Kidney (tissue), 14 donors: ENCODE data around the gene PITRM1. TPM values are rescaled to one million over a fixed set of nuclear protein-coding genes. Genes with fewer than 3 reads are reported as not detected.

Experiments
- DNase-seq, 5 donors: peaks; one replicate each; pipeline ENCODE4 v3.0.0-alpha.2; 2013 to 2020
- FAIRE-seq: peaks from 2 replicates; lab custom pipeline; 2012; peaks lifted over from hg19 to GRCh38; lab: Jason Lieb, UNC
- H3K27ac ChIP-seq, 2 donors: one replicate each; pipeline ENCODE4 v1.7.0; 2013; ENCODE audit warnings: low read depth in 2 of 2, low read length in 2 of 2, inconsistent platforms in 1 of 2
- H3K27me3 ChIP-seq: one replicate; pipeline ENCODE4 v1.7.1; 2013; ENCODE audit warnings: low read length, inconsistent platforms; ENCODE audit not compliant: control insufficient read depth, insufficient read depth
- H3K36me3 ChIP-seq, 3 donors: one replicate each; pipeline versions ENCODE4 v1.7.0 to v1.7.1; 2013; ENCODE audit warnings: low read length in 3 of 3, control low read depth in 1 of 3, inconsistent platforms in 1 of 3; ENCODE audit not compliant: insufficient read depth in 3 of 3, control insufficient read depth in 2 of 3
- H3K4me1 ChIP-seq, 3 donors: one replicate each; pipeline versions ENCODE4 v1.7.0 to v1.7.1; 2013; ENCODE audit warnings: low read length in 3 of 3, inconsistent platforms in 1 of 3, low read depth in 1 of 3; ENCODE audit not compliant: control insufficient read depth in 2 of 3, insufficient read depth in 2 of 3
- H3K4me3 ChIP-seq, 3 donors: one replicate each; pipeline versions ENCODE4 v1.7.0 to v1.8.1; 2013; ENCODE audit warnings: low read length in 3 of 3, control low read depth in 1 of 3, inconsistent platforms in 1 of 3
- H3K9ac ChIP-seq, 3 donors: one replicate each; pipeline versions ENCODE4 v1.7.0 to v1.7.1; 2013; ENCODE audit warnings: low read length in 3 of 3, control low read depth in 1 of 3, inconsistent platforms in 1 of 3
- H3K9me3 ChIP-seq, 3 donors: one replicate each; pipeline versions ENCODE4 v1.7.0 to v1.7.1; 2013; ENCODE audit warnings: low read length in 3 of 3, control low read depth in 1 of 3, inconsistent platforms in 1 of 3; ENCODE audit not compliant: control insufficient read depth in 2 of 3, insufficient read depth in 1 of 3
- CTCF ChIP-seq: IDR thresholded peaks from 3 replicates; pipeline ENCODE4 v1.5.1; 2012; ENCODE audit warnings: mild to moderate bottlenecking, moderate library complexity, borderline replicate concordance; ENCODE audit not compliant: insufficient read depth; ENCODE audit errors: extremely low read depth
- intact Hi-C: fragments of 100-400 bp; cut with DNase I; formaldehyde crosslinking; loops from one replicate; pipeline ENCODE4 v1.11.1; 2022
- polyA plus RNA-seq: library from polyadenylated mRNA; stranded (reverse); fragments of 350-450 nt; fragmentation: Illumina TruSeq; extraction: RNeasy Lipid Tissue Mini Kit (QIAGEN cat#74804); gene quantifications from one replicate; pipeline ENCODE4 v1.2.3, GENCODE V29; 2014; ENCODE audit warnings: low read depth, low replicate concordance; ENCODE audit not compliant: insufficient read depth
- total RNA-seq: library from RNA; stranded (reverse); fragmentation: NEBNext Ultra II Directional; extraction: Animal tissue kit (Norgen Biotek cat#: 25700); gene quantifications from one replicate; pipeline ENCODE4 v1.2.1, GENCODE V29; 2021
- donor health status: control.
- donor health status: control.
- donor health status: control.
- donor health status: control.
- donor health status: control.
- donor health status: DM: yes; HTN: yes; CAD: no.
- donor health status: Normal renal cell carcinoma (clear cell type).

PITRM1 gene
- total and polyA plus RNA-seq, 2 donors from 2014 or later, result 28.8 to 60.7 TPM

DNA sequence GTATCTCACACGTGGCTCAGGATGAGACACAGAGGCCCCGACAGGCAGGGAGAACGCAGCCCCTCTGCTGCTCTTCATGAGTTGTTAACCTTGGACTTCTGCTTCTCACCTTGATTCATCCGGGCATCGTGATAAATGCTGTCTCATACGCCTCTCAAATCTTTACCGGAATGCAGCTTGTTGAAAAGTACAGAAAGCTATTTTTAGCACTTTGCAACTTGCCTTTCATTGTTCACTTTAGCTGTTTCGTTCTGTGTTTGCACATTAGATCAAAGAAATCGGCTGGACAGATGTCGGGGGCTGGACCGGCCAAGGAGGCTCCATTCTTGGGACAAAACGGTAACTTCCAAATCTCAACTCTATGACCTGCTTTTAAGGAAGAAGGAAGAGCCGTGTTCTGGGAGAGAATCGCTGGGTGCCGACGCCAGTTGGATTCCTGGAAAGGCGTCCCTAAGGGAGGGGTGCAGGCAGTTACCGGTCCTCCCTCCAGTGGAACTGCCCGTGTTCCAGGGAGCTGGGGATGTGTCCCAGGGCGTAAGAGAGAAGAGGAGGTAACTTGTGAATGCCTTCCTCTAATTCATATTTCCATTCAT is 56.0 kb downstream of the PITRM1 start:
- H3K4me3 ChIP-seq, result no peak overlapping the region
- H3K36me3 ChIP-seq, result peaks cover 0 to 30% (median 11%) of the 10 kb centered on the region in 3 donors
- H3K4me1 ChIP-seq, result no peaks in the 10 kb centered on the region
- H3K27me3 ChIP-seq, result no peaks in the 10 kb centered on the region
- intact Hi-C loops, result no loop called here
- H3K9ac ChIP-seq, result no peak overlapping the region
- no peak for TF ChIP-seq CTCF
- H3K27ac ChIP-seq, result no peak overlapping the region
- DNase-seq (peak in 2 of 5 donors; percentile 16 to 28), FAIRE-seq (no peak)
- H3K9me3 ChIP-seq, result no peaks in the 10 kb centered on the region

DNA sequence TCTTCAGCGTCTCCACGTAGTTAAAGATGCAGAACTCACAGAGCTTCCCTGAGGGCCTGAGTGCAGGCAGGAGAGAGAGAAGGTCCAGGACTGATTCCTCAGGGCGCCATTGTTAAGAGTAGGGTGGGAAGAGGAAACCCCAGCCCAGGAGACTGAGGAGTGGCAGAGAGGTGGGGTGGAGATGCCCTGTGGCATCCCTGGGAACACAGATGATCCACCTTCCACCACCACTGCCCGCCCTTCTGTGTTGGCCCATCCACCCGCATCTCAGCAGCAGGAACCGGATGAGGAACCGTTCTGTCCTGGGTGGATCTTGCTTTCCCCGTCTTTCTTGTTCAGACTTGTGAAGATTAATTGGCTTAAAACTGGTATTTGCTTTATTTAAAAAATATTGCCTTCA is 56.9 kb downstream of the PITRM1 start:
- no peak for TF ChIP-seq CTCF
- no peak overlapping the region for H3K4me3 ChIP-seq
- FAIRE-seq, result no peak
- no peak overlapping the region for H3K27ac ChIP-seq
- H3K9ac ChIP-seq, result no peak overlapping the region
- H3K27me3 ChIP-seq, result peaks cover 1% of the 10 kb centered on the region
- H3K9me3 ChIP-seq, result no peaks in the 10 kb centered on the region
- H3K4me1 ChIP-seq, result peaks cover 0 to 7% (median 6%) of the 10 kb centered on the region in 3 donors
- intact Hi-C loops, result no loop called here
- peaks cover 1 to 30% (median 11%) of the 10 kb centered on the region in 3 donors for H3K36me3 ChIP-seq
- DNase-seq, result peak in 1 of 5 donors; percentile 26

GRCh38 chr10:3113343-3113720 is 59.2 kb downstream of the PITRM1 start:
- Histone ChIP-seq H3K4me1 (peaks cover 0 to 9% (median 6%) of the 10 kb centered on the region in 3 donors), H3K27me3 (peaks cover 2% of the 10 kb centered on the region), H3K9me3 (no peaks in the 10 kb centered on the region), H3K4me3 (no peak overlapping the region), H3K9ac (no peak overlapping the region), H3K27ac (no peak overlapping the region), H3K36me3 (peaks cover 2 to 30% (median 11%) of the 10 kb centered on the region in 3 donors)
- peak in 1 of 5 donors; percentile 66 for DNase-seq
- no peak for FAIRE-seq
- no peak for TF ChIP-seq CTCF
- intact Hi-C loops, result no loop called here
